DND-41 (cell line): ENCODE measurements around the gene PLEKHM3.

Source experiments
- ATAC-seq: fragments of 200-7000 bp; cut with Tn5 transposase; 3 replicates; pipeline ENCODE4 v1.9.1; 2021; ENCODE audit warnings: low read depth; ENCODE audit not compliant: insufficient read depth
- DNase-seq: peaks from one replicate; pipeline ENCODE4 v3.0.0-alpha.2; 2020
- H2AFZ ChIP-seq: 2 replicates; pipeline ENCODE4 v1.6.0; 2012; ENCODE audit warnings: low read depth, low read length
- H3K27ac ChIP-seq: 2 replicates; pipeline ENCODE4 v1.5.1; 2012; ENCODE audit warnings: low read length, inconsistent platforms
- H3K27me3 ChIP-seq: fragments of 200-600 bp; sonication (generic); 2 replicates; pipeline ENCODE4 v1.6.0; 2012; ENCODE audit warnings: low read length, mild to moderate bottlenecking, inconsistent platforms; ENCODE audit not compliant: insufficient read depth, poor library complexity
- H3K36me3 ChIP-seq: 2 replicates; pipeline ENCODE4 v1.5.1; 2012; ENCODE audit warnings: low read length, inconsistent platforms; ENCODE audit not compliant: insufficient read depth
- H3K4me1 ChIP-seq: 2 replicates; pipeline ENCODE4 v1.5.1; 2012; ENCODE audit warnings: mild to moderate bottlenecking, low read length; ENCODE audit not compliant: insufficient read depth
- H3K4me2 ChIP-seq: 2 replicates; pipeline ENCODE4 v1.6.0; 2012; ENCODE audit warnings: mild to moderate bottlenecking, moderate library complexity, low read length, inconsistent platforms; ENCODE audit not compliant: insufficient read depth
- H3K4me3 ChIP-seq, 2 experiments: fragments of 200-600 bp in 1 of 2; shearing (Covaris generic) in 1 of 2; 2 replicates each; pipeline ENCODE4 v1.5.1; 2012 to 2016; ENCODE audit warnings: inconsistent platforms in 2 of 2, low read length in 2 of 2, mild to moderate bottlenecking in 2 of 2, low read depth in 1 of 2, moderate library complexity in 1 of 2
- H3K79me2 ChIP-seq: 2 replicates; pipeline ENCODE4 v1.6.0; 2012; ENCODE audit warnings: low read length, inconsistent platforms; ENCODE audit not compliant: insufficient read depth
- H3K9ac ChIP-seq: 2 replicates; pipeline ENCODE4 v1.6.0; 2012; ENCODE audit warnings: low read depth, mild to moderate bottlenecking, inconsistent platforms, low read length, moderate library complexity
- H3K9me3 ChIP-seq: 2 replicates; pipeline ENCODE4 v1.5.1; 2012; ENCODE audit warnings: low read length, moderate library complexity, mild to moderate bottlenecking, inconsistent platforms; ENCODE audit not compliant: insufficient read depth, severe bottlenecking
- H4K20me1 ChIP-seq: 2 replicates; pipeline ENCODE4 v1.6.0; 2012; ENCODE audit warnings: low read length; ENCODE audit not compliant: insufficient read depth
- CTCF ChIP-seq: IDR thresholded peaks from 2 replicates; pipeline ENCODE4 v1.5.1; 2012; ENCODE audit warnings: borderline replicate concordance, low read length, moderate library complexity, mild to moderate bottlenecking; ENCODE audit not compliant: poor library complexity, severe bottlenecking; ENCODE audit errors: extremely low read depth
- EZH2 ChIP-seq: IDR thresholded peaks from 3 replicates; pipeline ENCODE4 v1.6.1; 2012; ENCODE audit warnings: borderline replicate concordance, low read depth, mild to moderate bottlenecking, moderate library complexity, low read length, inconsistent platforms; ENCODE audit not compliant: severe bottlenecking

Gene PLEKHM3

GRCh38 chr2:207835805-207836204 lies 189.5 kb downstream of the PLEKHM3 start:
- Histone ChIP-seq H3K27me3 (no peaks in the 10 kb centered on the region), H3K4me2 (no peak overlapping the region), H3K36me3 (no peaks in the 10 kb centered on the region), H3K79me2 (no peaks in the 10 kb centered on the region), H3K4me3 (no peak overlapping the region), H3K4me1 (no peaks in the 10 kb centered on the region), H3K27ac (no peak overlapping the region), H2AFZ (no peak overlapping the region), H3K9ac (no peak overlapping the region), H3K9me3 (no peaks in the 10 kb centered on the region), H4K20me1 (no peaks in the 10 kb centered on the region)
- TF ChIP-seq CTCF (no peak), EZH2 (no peak)
- DNase-seq, result no peak
- no peak for ATAC-seq

- H4K20me1 ChIP-seq, result no peaks in the 10 kb centered on the region
- no peaks in the 10 kb centered on the region for H3K27me3 ChIP-seq
- no peak for TF ChIP-seq CTCF
- TF ChIP-seq EZH2, result no peak
- no peaks in the 10 kb centered on the region for H3K9me3 ChIP-seq
- H3K4me3 ChIP-seq, result no peak overlapping the region
- H2AFZ ChIP-seq, result no peak overlapping the region
- no peak overlapping the region for H3K27ac ChIP-seq
- no peaks in the 10 kb centered on the region for H3K79me2 ChIP-seq
- no peaks in the 10 kb centered on the region for H3K4me1 ChIP-seq
- no peak for DNase-seq
- no peak for ATAC-seq
- H3K9ac ChIP-seq, result no peak overlapping the region
- 0 out of 2 replicates have a peak, but pooled peaks cover under 1% of the 10 kb centered on the region for H3K36me3 ChIP-seq
- no peak overlapping the region for H3K4me2 ChIP-seq
These were observed 192.0 kb downstream of the PLEKHM3 start for GRCh38 chr2:207833251-207833751.

- DNase-seq, result no peak
- no peaks in the 10 kb centered on the region for H4K20me1 ChIP-seq
- no peaks in the 10 kb centered on the region for H3K4me1 ChIP-seq
- H3K27ac ChIP-seq, result no peak overlapping the region
- H3K36me3 ChIP-seq, result peaks cover 6% of the 10 kb centered on the region
- ATAC-seq, result no peak
- H3K4me2 ChIP-seq, result no peak overlapping the region
- TF ChIP-seq EZH2 (no peak), CTCF (no peak)
- no peaks in the 10 kb centered on the region for H3K27me3 ChIP-seq
- no peak overlapping the region for H3K9ac ChIP-seq
- no peaks in the 10 kb centered on the region for H3K9me3 ChIP-seq
- H2AFZ ChIP-seq, result no peak overlapping the region
- no peaks in the 10 kb centered on the region for H3K79me2 ChIP-seq
- no peak overlapping the region for H3K4me3 ChIP-seq
These were observed 193.6 kb downstream of the PLEKHM3 start for GRCh38 chr2:207831584-207832248.
